NK-92 (cell line): ENCODE data around the gene MYO15B.

Experiments used
- DNase-seq: peaks from one replicate; lab custom pipeline; 2025; ENCODE audit not compliant: unreplicated experiment; lab: John Stamatoyannopoulos, UW

The MYO15B gene

DNA sequence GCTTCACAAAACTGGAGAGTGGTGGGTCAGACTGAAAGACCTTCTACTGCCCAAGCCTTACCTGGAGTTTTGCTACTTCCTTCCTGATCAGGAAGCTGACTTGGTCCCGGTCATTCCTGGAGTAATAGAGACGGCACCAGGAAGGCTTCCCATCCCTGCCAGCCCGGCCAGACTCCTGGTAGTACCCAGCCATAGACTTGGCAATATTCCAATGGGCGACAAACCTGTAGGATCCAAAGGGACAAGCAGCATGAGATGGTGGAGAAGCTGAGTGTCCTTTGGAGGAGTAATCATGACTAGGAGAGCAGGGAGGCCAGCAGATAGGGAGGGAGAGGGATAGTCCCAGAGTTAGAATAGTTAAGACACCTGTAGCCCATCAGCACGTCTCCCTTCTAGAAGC, 70.6 kb downstream of the MYO15B start:
- no peak for DNase-seq

- DNase-seq = no peak
Measured at GRCh38 chr17:75661531-75661930, 73.9 kb downstream of the MYO15B start.

GRCh38 chr17:75662511-75662910, 74.9 kb downstream of the MYO15B start:
- no peak for DNase-seq

- DNase-seq = no peak
Measured at GRCh38 chr17:75664099-75664549, 76.5 kb downstream of the MYO15B start.

GRCh38 chr17:75665981-75666380, 78.4 kb downstream of the MYO15B start:
- DNase-seq = no peak

GRCh38 chr17:75666959-75667790, 79.6 kb downstream of the MYO15B start, which contains the start of the genes RECQL5 and SAP30BP:
TSS of gene RECQL5 (minus strand) at chr17:75667154. CDS start at chr17:75666557, 597 bp downstream.
TSS of gene SAP30BP (plus strand) at chr17:75667338. CDS start at chr17:75667373, 35 bp downstream.
- DNase-seq = peak; percentile 95

- no peak for DNase-seq
Measured at GRCh38 chr17:75667825-75668224, 80.2 kb downstream of the MYO15B start.

- no peak for DNase-seq
Measured at GRCh38 chr17:75668489-75668888, 80.9 kb downstream of the MYO15B start.

- DNase-seq = no peak
Measured at GRCh38 chr17:75670868-75671267, 83.3 kb downstream of the MYO15B start.

GRCh38 chr17:75672011-75672410, 84.4 kb downstream of the MYO15B start:
- DNase-seq = no peak

DNA sequence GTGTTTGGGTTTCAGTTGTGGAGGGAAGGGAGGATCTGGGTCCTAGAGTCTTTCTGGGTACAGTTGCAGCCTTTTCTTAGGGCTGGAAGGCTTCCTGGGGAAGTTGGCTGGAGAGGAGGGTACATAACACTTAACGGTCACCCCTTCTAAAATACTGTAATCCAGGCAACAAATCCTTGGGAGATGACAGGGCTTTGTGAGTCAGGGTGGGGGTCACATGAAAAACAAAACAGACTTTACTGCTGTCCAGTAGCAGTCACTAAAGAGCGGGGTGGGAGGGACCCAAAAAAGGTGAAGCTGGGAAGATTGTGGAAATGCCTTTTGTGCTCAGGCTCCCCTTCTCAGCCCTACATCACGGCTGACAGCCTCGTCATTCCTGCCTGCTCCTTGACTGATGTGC, 85.9 kb downstream of the MYO15B start:
- DNase-seq = no peak
